ENCODE data around the gene POLN. TPM values are rescaled to one million over a fixed set of nuclear protein-coding genes. Genes with fewer than 3 reads are reported as not detected.
A peak's percentile ranks its signal among the peaks of the same experiment; 100 is the strongest.

POLN gene
- polyA plus RNA-seq, 3 donors, result 0.08 to 0.33 (median 0.28) TPM

DNA sequence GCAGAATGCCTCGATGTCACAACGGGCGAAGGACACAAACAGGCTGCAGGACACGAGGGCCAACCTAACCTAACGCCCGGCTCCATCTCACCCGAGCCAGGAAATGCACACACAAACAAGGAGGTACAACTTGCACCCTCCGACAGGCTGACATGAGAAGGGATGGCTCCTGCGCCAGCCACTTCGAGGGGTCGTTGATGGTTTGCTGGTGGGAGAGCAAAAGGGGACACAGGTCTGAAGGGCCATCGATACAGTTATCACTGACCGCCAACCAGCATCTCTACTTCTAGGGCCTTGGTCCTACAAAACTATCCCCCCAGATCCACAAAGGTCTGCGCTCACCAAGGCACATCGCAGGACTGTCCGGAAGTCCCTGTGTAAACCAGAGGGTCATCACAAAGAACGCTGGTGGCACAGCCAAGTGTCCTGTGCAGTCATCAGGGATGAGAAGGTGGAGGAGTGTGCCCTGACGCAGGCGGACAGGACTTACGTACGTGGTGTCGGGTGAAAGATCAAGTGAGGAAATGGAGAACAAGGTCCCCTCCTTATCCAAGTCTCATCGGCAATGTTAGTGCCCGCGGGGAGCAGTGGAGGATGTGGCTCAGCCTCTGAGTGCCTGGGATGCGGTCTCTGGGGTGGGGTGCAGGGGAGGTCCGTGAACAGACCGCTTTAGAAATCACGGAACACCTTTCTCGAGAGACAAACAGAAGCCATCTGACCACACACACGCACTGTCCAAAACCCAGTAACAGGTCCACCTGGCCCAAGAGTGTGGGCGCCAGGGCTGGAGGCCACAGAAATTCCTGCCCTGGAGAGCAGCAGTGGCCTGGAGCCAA lies 13.0 kb upstream of the POLN start:
- H3K9me3 Mint-ChIP-seq, result no peaks in the 10 kb centered on the region
- peaks cover 88% of the 10 kb centered on the region for H4K20me1 ChIP-seq (ENCODE audit: insufficient read depth, low read length)
- no peaks in the 10 kb centered on the region for H3K9me3 ChIP-seq (replicated peaks in 1 of 2; ENCODE audit: control insufficient read depth in 1 of 2, insufficient read depth in 1 of 2, low read length in 2 of 2)
- H2AFZ ChIP-seq (ENCODE audit: insufficient read depth, low read depth, low read length, poor library complexity, severe bottlenecking), result no peak overlapping the region
- H3K27me3 ChIP-seq (ENCODE audit: control insufficient read depth in 2 of 2, insufficient read depth in 2 of 2, low read length in 2 of 2), result no peaks in the 10 kb centered on the region
- H3K4me2 ChIP-seq (replicated peaks; ENCODE audit: extremely low read depth, low read length, poor library complexity, severe bottlenecking), result no peak overlapping the region
- peaks cover 3% of the 10 kb centered on the region for H3K4me1 Mint-ChIP-seq
- H3K4me3 Mint-ChIP-seq, result no peak overlapping the region
- intact Hi-C loops (cut with micrococcal nuclease), result no loop called here
- H3K4me3 ChIP-seq (replicated peaks in 1 of 3; ENCODE audit: low read depth in 2 of 3, low read length in 3 of 3), result no peak overlapping the region
- peaks cover under 1 to 2% of the 10 kb centered on the region in 2 donors for H3K4me1 ChIP-seq (ENCODE audit: control insufficient read depth in 1 of 2, insufficient read depth in 2 of 2, low read length in 2 of 2)
- no peak for DNase-seq
- H3K27ac ChIP-seq (ENCODE audit: low read depth in 1 of 2, low read length in 2 of 2), result no peak overlapping the region
- H3K27ac Mint-ChIP-seq, result peak overlapping the region in 1 of 7 donors; percentile 79
- H3K27me3 Mint-ChIP-seq (ENCODE audit: low read depth in 3 of 3), result peaks cover 0 to 4% (median 3%) of the 10 kb centered on the region in 3 donors
- peaks cover 73 to 94% of the 10 kb centered on the region in 2 donors for H3K36me3 ChIP-seq (replicated peaks in 1 of 2; ENCODE audit: control insufficient read depth in 1 of 2, insufficient read depth in 2 of 2, low read length in 2 of 2)
- H3K9ac ChIP-seq (ENCODE audit: insufficient read depth, low read length, poor library complexity, severe bottlenecking), result no peak overlapping the region
- WGBS (ENCODE audit: insufficient coverage), result 95% methylated on average over 16 of the region's 32 CpGs
- TF ChIP-seq, protein P1, sequence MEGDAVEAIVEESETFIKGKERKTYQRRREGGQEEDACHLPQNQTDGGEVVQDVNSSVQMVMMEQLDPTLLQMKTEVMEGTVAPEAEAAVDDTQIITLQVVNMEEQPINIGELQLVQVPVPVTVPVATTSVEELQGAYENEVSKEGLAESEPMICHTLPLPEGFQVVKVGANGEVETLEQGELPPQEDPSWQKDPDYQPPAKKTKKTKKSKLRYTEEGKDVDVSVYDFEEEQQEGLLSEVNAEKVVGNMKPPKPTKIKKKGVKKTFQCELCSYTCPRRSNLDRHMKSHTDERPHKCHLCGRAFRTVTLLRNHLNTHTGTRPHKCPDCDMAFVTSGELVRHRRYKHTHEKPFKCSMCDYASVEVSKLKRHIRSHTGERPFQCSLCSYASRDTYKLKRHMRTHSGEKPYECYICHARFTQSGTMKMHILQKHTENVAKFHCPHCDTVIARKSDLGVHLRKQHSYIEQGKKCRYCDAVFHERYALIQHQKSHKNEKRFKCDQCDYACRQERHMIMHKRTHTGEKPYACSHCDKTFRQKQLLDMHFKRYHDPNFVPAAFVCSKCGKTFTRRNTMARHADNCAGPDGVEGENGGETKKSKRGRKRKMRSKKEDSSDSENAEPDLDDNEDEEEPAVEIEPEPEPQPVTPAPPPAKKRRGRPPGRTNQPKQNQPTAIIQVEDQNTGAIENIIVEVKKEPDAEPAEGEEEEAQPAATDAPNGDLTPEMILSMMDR (IDR thresholded peaks at IDR 0.05), result no peak
- H3K36me3 Mint-ChIP-seq, result peaks cover 40 to 67% of the 10 kb centered on the region in 2 donors
- H3K79me2 ChIP-seq (ENCODE audit: insufficient read depth, low read length), result peaks cover 18% of the 10 kb centered on the region

DNA sequence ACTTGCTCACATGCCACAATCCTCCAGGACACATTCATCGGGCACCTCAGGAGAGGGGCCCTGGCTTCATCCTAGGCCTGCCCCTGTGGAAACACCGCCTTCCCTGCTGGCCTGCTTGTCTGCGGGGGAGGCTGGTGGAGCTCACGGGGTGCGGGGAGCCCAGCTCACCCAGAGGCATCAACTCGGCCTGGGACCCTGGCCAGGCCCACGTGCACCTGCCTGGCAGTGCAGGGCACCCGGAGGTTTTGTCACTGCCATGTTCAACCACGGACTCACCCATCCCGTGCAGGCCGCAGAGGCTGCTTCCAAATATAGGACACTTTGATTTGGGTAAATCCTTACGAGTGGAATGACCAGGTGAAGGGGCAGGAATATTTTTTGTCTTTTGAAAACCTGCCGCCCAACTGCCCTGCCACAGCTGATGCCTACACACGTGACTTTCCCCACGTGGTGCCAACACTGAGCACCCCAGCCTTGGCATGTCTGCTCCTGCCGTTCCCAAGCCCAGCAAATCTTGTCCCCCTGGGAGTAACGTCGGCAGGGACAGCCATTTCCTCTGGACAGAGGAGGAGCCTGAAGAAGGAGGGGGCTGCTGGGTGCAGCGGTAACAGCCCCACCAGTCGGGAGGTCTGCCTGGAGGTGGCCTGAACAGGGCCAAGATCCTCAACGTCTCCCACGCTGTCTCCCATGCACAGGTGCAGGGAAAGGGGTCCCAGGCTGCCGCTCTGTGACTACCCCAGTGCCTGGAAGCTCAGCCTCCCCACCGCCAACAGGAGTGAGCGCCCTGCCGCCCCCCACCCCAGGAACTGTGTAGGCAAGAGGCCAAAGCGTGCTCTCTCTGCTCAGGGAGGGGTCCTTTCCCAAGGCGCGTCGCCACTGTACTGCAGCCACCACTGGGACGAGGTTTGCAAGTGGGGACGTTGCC lies 11.5 kb upstream of the POLN start:
- Histone ChIP-seq H3K36me3 (replicated peaks in 1 of 2; ENCODE audit: control insufficient read depth in 1 of 2, insufficient read depth in 2 of 2, low read length in 2 of 2) (peaks cover 83 to 96% of the 10 kb centered on the region in 2 donors), H3K9ac (ENCODE audit: insufficient read depth, low read length, poor library complexity, severe bottlenecking) (no peak overlapping the region), H3K9me3 (replicated peaks in 1 of 2; ENCODE audit: control insufficient read depth in 1 of 2, insufficient read depth in 1 of 2, low read length in 2 of 2) (no peaks in the 10 kb centered on the region), H3K27ac (ENCODE audit: low read depth in 1 of 2, low read length in 2 of 2) (no peak overlapping the region), H3K27me3 (ENCODE audit: control insufficient read depth in 2 of 2, insufficient read depth in 2 of 2, low read length in 2 of 2) (no peaks in the 10 kb centered on the region), H3K4me3 (replicated peaks in 1 of 3; ENCODE audit: low read depth in 2 of 3, low read length in 3 of 3) (no peak overlapping the region), H3K4me1 (ENCODE audit: control insufficient read depth in 1 of 2, insufficient read depth in 2 of 2, low read length in 2 of 2) (no peaks in the 10 kb centered on the region), H3K79me2 (ENCODE audit: insufficient read depth, low read length) (peaks cover 4% of the 10 kb centered on the region), H4K20me1 (ENCODE audit: insufficient read depth, low read length) (peaks cover 79% of the 10 kb centered on the region), H3K4me2 (replicated peaks; ENCODE audit: extremely low read depth, low read length, poor library complexity, severe bottlenecking) (no peak overlapping the region), H2AFZ (ENCODE audit: insufficient read depth, low read depth, low read length, poor library complexity, severe bottlenecking) (no peak overlapping the region)
- H3K4me1 Mint-ChIP-seq, result peaks cover 3% of the 10 kb centered on the region
- peaks cover 51 to 76% of the 10 kb centered on the region in 2 donors for H3K36me3 Mint-ChIP-seq
- WGBS (ENCODE audit: insufficient coverage), result 94% methylated on average over 26 of the region's 32 CpGs
- no peak for DNase-seq
- no peaks in the 10 kb centered on the region for H3K9me3 Mint-ChIP-seq
- H3K27ac Mint-ChIP-seq, result peak overlapping the region in 1 of 7 donors; percentile 43
- intact Hi-C loops (cut with micrococcal nuclease), result no loop called here
- TF ChIP-seq, protein P1 (IDR thresholded peaks at IDR 0.05), result no peak
- H3K27me3 Mint-ChIP-seq (ENCODE audit: low read depth in 3 of 3), result peaks cover 0 to 4% (median 1%) of the 10 kb centered on the region in 3 donors
- H3K4me3 Mint-ChIP-seq, result no peak overlapping the region

Measured in CD14-positive monocyte (primary cell).